Smooth muscle cell (in vitro differentiated cells): ENCODE measurements around the gene LRIT2. TPM values are rescaled to one million over a fixed set of nuclear protein-coding genes. Genes with fewer than 3 reads are reported as not detected.

ENCODE experiments used
- DNase-seq: peaks from one replicate; lab custom pipeline; 2025; ENCODE audit not compliant: unreplicated experiment; lab: John Stamatoyannopoulos, UW
- H2AFZ ChIP-seq: fragments of 200-600 bp; sonication (generic); 2 replicates; pipeline ENCODE4 v1.6.0; 2016; ENCODE audit warnings: antibody characterized with exemption, low read depth, mild to moderate bottlenecking
- H3F3A ChIP-seq: fragments of 200-600 bp; sonication (generic); 2 replicates; pipeline ENCODE4 v1.6.0; 2017; ENCODE audit warnings: antibody characterized with exemption, low read depth
- H3K27ac ChIP-seq: fragments of 200-600 bp; sonication (generic); 2 replicates; pipeline ENCODE4 v1.5.1; 2016; ENCODE audit warnings: low read depth, mild to moderate bottlenecking
- H3K27me3 ChIP-seq: fragments of 200-600 bp; sonication (generic); 2 replicates; pipeline ENCODE4 v1.6.1; 2016; ENCODE audit warnings: low read depth, mild to moderate bottlenecking
- H3K36me3 ChIP-seq: fragments of 200-600 bp; sonication (generic); 2 replicates; pipeline ENCODE4 v1.5.1; 2016; ENCODE audit warnings: low read depth
- H3K4me1 ChIP-seq: fragments of 200-600 bp; sonication (generic); 2 replicates; pipeline ENCODE4 v1.5.1; 2016; ENCODE audit warnings: low read depth
- H3K4me2 ChIP-seq: fragments of 200-600 bp; sonication (generic); 2 replicates; pipeline ENCODE4 v1.6.0; 2016; ENCODE audit warnings: mild to moderate bottlenecking
- H3K4me3 ChIP-seq: fragments of 200-600 bp; sonication (generic); 2 replicates; pipeline ENCODE4 v1.5.1; 2016; ENCODE audit warnings: mild to moderate bottlenecking
- H3K79me2 ChIP-seq: fragments of 200-600 bp; sonication (generic); 2 replicates; pipeline ENCODE4 v1.6.0; 2016; ENCODE audit warnings: low read depth, mild to moderate bottlenecking
- H3K9ac ChIP-seq: fragments of 200-600 bp; sonication (generic); 2 replicates; pipeline ENCODE4 v1.6.0; 2016; ENCODE audit warnings: low read depth
- H3K9me3 ChIP-seq: fragments of 200-600 bp; sonication (generic); replicated peaks from 2 replicates; pipeline ENCODE4 v1.5.1; 2016; ENCODE audit warnings: low read depth
- H4K20me1 ChIP-seq: fragments of 200-600 bp; sonication (generic); 2 replicates; pipeline ENCODE4 v1.6.0; 2016; ENCODE audit warnings: low read depth
- WGBS: methylation state at CpG from one replicate; pipeline ENCODE4 v1.1.7; 2016; ENCODE audit warnings: low lambda C conversion rate; 5-methylcytosine and 5-hydroxymethylcytosine counted together
- polyA plus RNA-seq: library from polyadenylated mRNA; unstranded; fragments of >200 nt; fragmentation: Nextera tagmentation; extraction: Ambion mirVana; gene quantifications from 2 replicates; pipeline ENCODE4 v1.2.1, GENCODE V29; 2016
- total RNA-seq: library from RNA; depleted of rRNA; stranded (reverse); fragments of >200 nt; gene quantifications from 2 replicates; pipeline ENCODE4 v1.2.3, GENCODE V29; 2014
- TF ChIP-seq, protein P1 (sequence below): fragments of 200-600 bp; sonication (generic); IDR thresholded peaks from 2 replicates; pipeline ENCODE4 v1.5.1; 2017; ENCODE audit warnings: borderline replicate concordance, mild to moderate bottlenecking, antibody characterized with exemption; ENCODE audit not compliant: insufficient read depth, poor library complexity, severe bottlenecking

Gene LRIT2
- total and polyA plus RNA-seq, 2 experiments from 2014 or later, result not detected

DNA sequence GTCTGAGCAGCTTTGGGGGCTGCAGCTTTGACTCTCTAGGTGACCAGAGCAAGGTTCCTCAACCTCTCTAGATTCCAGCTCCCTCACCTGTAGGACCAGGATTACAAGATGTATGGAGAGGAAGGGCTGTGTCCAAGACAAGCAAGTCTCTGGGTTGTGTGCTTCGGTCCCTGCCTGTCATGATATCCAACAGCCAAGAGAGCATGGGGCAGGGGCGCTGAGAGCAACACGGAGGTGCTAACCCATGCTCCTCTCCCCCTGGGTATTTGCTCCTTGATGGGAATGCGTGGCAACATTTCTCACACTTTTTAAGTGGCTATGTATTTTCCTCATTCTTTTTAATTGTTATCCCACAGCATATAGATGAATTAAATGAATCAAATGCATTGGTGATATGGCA is 20.7 kb downstream of the LRIT2 start:
- Histone ChIP-seq H2AFZ (no peak overlapping the region), H3K4me1 (no peaks in the 10 kb centered on the region), H3K4me3 (no peak overlapping the region), H3K9me3 (no peaks in the 10 kb centered on the region), H3K27ac (no peak overlapping the region), H3K9ac (no peak overlapping the region), H3K79me2 (no peaks in the 10 kb centered on the region), H3F3A (no peaks in the 10 kb centered on the region), H4K20me1 (no peaks in the 10 kb centered on the region), H3K27me3 (no peaks in the 10 kb centered on the region), H3K4me2 (no peak overlapping the region), H3K36me3 (no peaks in the 10 kb centered on the region)
- DNase-seq, result no peak
- 92% methylated on average over 4 of the region's 4 CpGs for WGBS
- TF ChIP-seq, protein P1, sequence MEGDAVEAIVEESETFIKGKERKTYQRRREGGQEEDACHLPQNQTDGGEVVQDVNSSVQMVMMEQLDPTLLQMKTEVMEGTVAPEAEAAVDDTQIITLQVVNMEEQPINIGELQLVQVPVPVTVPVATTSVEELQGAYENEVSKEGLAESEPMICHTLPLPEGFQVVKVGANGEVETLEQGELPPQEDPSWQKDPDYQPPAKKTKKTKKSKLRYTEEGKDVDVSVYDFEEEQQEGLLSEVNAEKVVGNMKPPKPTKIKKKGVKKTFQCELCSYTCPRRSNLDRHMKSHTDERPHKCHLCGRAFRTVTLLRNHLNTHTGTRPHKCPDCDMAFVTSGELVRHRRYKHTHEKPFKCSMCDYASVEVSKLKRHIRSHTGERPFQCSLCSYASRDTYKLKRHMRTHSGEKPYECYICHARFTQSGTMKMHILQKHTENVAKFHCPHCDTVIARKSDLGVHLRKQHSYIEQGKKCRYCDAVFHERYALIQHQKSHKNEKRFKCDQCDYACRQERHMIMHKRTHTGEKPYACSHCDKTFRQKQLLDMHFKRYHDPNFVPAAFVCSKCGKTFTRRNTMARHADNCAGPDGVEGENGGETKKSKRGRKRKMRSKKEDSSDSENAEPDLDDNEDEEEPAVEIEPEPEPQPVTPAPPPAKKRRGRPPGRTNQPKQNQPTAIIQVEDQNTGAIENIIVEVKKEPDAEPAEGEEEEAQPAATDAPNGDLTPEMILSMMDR, result no peak

GRCh38 chr10:84204122-84204521 is 21.2 kb downstream of the LRIT2 start:
- 76% methylated on average over 4 of the region's 4 CpGs for WGBS
- Histone ChIP-seq H3K9ac (no peak overlapping the region), H4K20me1 (no peaks in the 10 kb centered on the region), H3K27me3 (no peaks in the 10 kb centered on the region), H3K4me1 (no peaks in the 10 kb centered on the region), H3F3A (no peaks in the 10 kb centered on the region), H3K9me3 (no peaks in the 10 kb centered on the region), H3K4me3 (no peak overlapping the region), H3K79me2 (no peaks in the 10 kb centered on the region), H2AFZ (no peak overlapping the region), H3K36me3 (no peaks in the 10 kb centered on the region), H3K4me2 (no peak overlapping the region), H3K27ac (no peak overlapping the region)
- TF ChIP-seq, protein P1, result peak; percentile 17
- DNase-seq, result no peak

GRCh38 chr10:84202349-84202748 is 23.0 kb downstream of the LRIT2 start:
- H3F3A ChIP-seq, result no peaks in the 10 kb centered on the region
- no peak overlapping the region for H3K4me2 ChIP-seq
- no peak overlapping the region for H2AFZ ChIP-seq
- no peak overlapping the region for H3K4me3 ChIP-seq
- H3K9me3 ChIP-seq, result no peaks in the 10 kb centered on the region
- H3K36me3 ChIP-seq, result no peaks in the 10 kb centered on the region
- H3K27ac ChIP-seq, result no peak overlapping the region
- no peaks in the 10 kb centered on the region for H3K4me1 ChIP-seq
- H3K9ac ChIP-seq, result no peak overlapping the region
- WGBS, result 87% methylated on average over 5 of the region's 5 CpGs
- no peaks in the 10 kb centered on the region for H3K79me2 ChIP-seq
- DNase-seq, result no peak
- TF ChIP-seq, protein P1, result no peak
- H3K27me3 ChIP-seq, result peaks cover 3% of the 10 kb centered on the region
- H4K20me1 ChIP-seq, result no peaks in the 10 kb centered on the region

GRCh38 chr10:84201682-84202081 is 23.7 kb downstream of the LRIT2 start:
- no peak for DNase-seq
- WGBS, result 92% methylated on average over 11 of the region's 11 CpGs
- TF ChIP-seq, protein P1, result no peak
- Histone ChIP-seq H3K27me3 (peaks cover 9% of the 10 kb centered on the region), H4K20me1 (no peaks in the 10 kb centered on the region), H2AFZ (no peak overlapping the region), H3K4me2 (no peak overlapping the region), H3K27ac (no peak overlapping the region), H3K9ac (no peak overlapping the region), H3K4me3 (no peak overlapping the region), H3K36me3 (no peaks in the 10 kb centered on the region), H3K9me3 (no peaks in the 10 kb centered on the region), H3F3A (no peaks in the 10 kb centered on the region), H3K79me2 (no peaks in the 10 kb centered on the region), H3K4me1 (no peaks in the 10 kb centered on the region)
